Measurements from ENCODE around the gene FAAH.

Gene FAAH

GRCh38 chr1:46406881-46407608, 12.9 kb downstream of the FAAH start:
- Mint-ChIP-seq H3K36me3 (ENCODE audit: low read depth) (no peaks in the 10 kb centered on the region), H3K4me3 (no peak overlapping the region), H3K27ac (no peak overlapping the region), H3K27me3 (no peaks in the 10 kb centered on the region), H3K9me3 (no peaks in the 10 kb centered on the region), H3K4me1 (ENCODE audit: low read depth) (no peaks in the 10 kb centered on the region)
- DNase-seq, result no peak

- H3K4me3 Mint-ChIP-seq, result no peak overlapping the region
- no peak for DNase-seq
- no peak overlapping the region for H3K27ac Mint-ChIP-seq
- no peaks in the 10 kb centered on the region for H3K4me1 Mint-ChIP-seq (ENCODE audit: low read depth)
- H3K36me3 Mint-ChIP-seq (ENCODE audit: low read depth), result no peaks in the 10 kb centered on the region
- H3K9me3 Mint-ChIP-seq, result no peaks in the 10 kb centered on the region
- no peaks in the 10 kb centered on the region for H3K27me3 Mint-ChIP-seq
Observed at GRCh38 chr1:46407636-46408035, 13.5 kb downstream of the FAAH start.

GRCh38 chr1:46408356-46409062, 14.4 kb downstream of the FAAH start:
- H3K27ac Mint-ChIP-seq, result no peak overlapping the region
- H3K36me3 Mint-ChIP-seq (ENCODE audit: low read depth), result no peaks in the 10 kb centered on the region
- H3K4me3 Mint-ChIP-seq, result no peak overlapping the region
- no peaks in the 10 kb centered on the region for H3K4me1 Mint-ChIP-seq (ENCODE audit: low read depth)
- no peaks in the 10 kb centered on the region for H3K27me3 Mint-ChIP-seq
- DNase-seq, result no peak
- no peaks in the 10 kb centered on the region for H3K9me3 Mint-ChIP-seq

GRCh38 chr1:46409063-46409372, 14.9 kb downstream of the FAAH start:
- no peak for DNase-seq
- Mint-ChIP-seq H3K27me3 (no peaks in the 10 kb centered on the region), H3K27ac (no peak overlapping the region), H3K9me3 (no peaks in the 10 kb centered on the region), H3K4me1 (ENCODE audit: low read depth) (no peaks in the 10 kb centered on the region), H3K4me3 (no peak overlapping the region), H3K36me3 (ENCODE audit: low read depth) (no peaks in the 10 kb centered on the region)

- Mint-ChIP-seq H3K4me3 (no peak overlapping the region), H3K9me3 (no peaks in the 10 kb centered on the region), H3K27ac (no peak overlapping the region), H3K36me3 (ENCODE audit: low read depth) (no peaks in the 10 kb centered on the region), H3K4me1 (ENCODE audit: low read depth) (no peaks in the 10 kb centered on the region), H3K27me3 (no peaks in the 10 kb centered on the region)
- no peak for DNase-seq
Observed at GRCh38 chr1:46410156-46411009, 16.3 kb downstream of the FAAH start.

GRCh38 chr1:46411010-46411405, 16.9 kb downstream of the FAAH start:
- Mint-ChIP-seq H3K27me3 (no peaks in the 10 kb centered on the region), H3K9me3 (no peaks in the 10 kb centered on the region), H3K4me1 (ENCODE audit: low read depth) (no peaks in the 10 kb centered on the region), H3K4me3 (no peak overlapping the region), H3K27ac (no peak overlapping the region), H3K36me3 (ENCODE audit: low read depth) (no peaks in the 10 kb centered on the region)
- DNase-seq, result no peak

DNA sequence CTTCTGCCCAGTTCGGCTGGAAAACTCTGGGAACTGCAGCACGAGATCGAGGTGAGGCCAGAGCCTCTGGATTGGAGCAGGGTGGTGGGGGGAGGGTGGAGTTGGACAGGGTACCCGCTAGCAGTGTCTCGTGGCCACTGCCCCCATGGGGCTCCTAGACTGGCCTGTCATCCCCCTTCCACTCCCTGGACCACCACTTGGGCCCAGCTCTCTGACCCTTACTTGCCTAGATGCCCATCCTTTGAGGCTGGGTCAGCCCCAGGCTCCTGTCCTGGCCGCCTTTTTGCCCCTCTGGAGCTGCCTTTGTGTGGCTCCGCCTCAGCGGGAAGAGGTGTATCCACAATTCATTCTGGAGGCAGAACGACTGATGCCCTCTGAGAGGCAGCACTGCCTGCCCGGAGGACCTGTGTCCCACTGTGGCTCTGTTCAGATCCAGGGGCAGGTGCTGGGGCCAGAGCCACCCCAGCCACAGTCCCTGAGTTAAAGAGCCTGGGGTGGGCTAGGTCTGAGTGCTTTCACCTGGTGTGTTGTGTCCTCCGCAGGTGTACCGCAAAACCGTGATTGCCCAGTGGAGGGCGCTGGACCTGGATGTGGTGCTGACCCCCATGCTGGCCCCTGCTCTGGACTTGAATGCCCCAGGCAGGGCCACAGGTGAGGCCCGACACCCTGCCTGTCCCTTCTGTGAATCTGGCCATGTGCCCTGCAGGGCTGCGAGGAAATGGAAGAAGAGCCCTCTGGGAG, 17.7 kb downstream of the FAAH start:
- Mint-ChIP-seq H3K27ac (no peak overlapping the region), H3K4me3 (no peak overlapping the region), H3K9me3 (no peaks in the 10 kb centered on the region), H3K36me3 (ENCODE audit: low read depth) (no peaks in the 10 kb centered on the region), H3K4me1 (ENCODE audit: low read depth) (no peaks in the 10 kb centered on the region), H3K27me3 (no peaks in the 10 kb centered on the region)
- DNase-seq, result no peak

- H3K27me3 Mint-ChIP-seq, result no peaks in the 10 kb centered on the region
- no peak for DNase-seq
- H3K4me1 Mint-ChIP-seq (ENCODE audit: low read depth), result no peaks in the 10 kb centered on the region
- no peaks in the 10 kb centered on the region for H3K36me3 Mint-ChIP-seq (ENCODE audit: low read depth)
- H3K27ac Mint-ChIP-seq, result no peak overlapping the region
- H3K4me3 Mint-ChIP-seq, result no peak overlapping the region
- H3K9me3 Mint-ChIP-seq, result no peaks in the 10 kb centered on the region
Observed at GRCh38 chr1:46412893-46413595, 18.9 kb downstream of the FAAH start.

GRCh38 chr1:46413596-46413985, 19.5 kb downstream of the FAAH start:
- DNase-seq, result peak; percentile 42

DNA sequence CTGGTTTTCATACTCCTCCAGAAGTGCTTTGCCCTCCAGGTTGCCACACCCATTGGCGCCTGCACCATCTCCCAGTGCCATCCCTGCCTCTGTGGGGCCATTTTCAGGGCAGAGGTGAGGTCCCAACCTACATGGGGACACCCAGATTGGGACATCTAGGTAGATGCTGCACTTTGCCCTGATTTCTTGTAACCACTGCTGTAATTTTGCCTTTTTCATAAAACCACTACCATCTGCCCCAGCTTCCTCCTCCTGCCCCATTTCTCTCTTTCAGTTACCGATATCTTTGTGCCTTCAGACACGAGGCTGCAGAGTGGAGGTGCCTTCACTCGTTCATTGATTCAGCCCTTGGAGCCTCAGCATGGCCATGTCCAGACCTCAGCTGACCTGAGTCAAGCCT, 21.4 kb downstream of the FAAH start:
- DNase-seq, result no peak
- Mint-ChIP-seq H3K27ac (no peak overlapping the region), H3K4me1 (ENCODE audit: low read depth) (no peaks in the 10 kb centered on the region), H3K9me3 (no peaks in the 10 kb centered on the region), H3K4me3 (no peak overlapping the region), H3K27me3 (no peaks in the 10 kb centered on the region), H3K36me3 (ENCODE audit: low read depth) (no peaks in the 10 kb centered on the region)

More at GRCh38 chr1:46413596-46413985, 19.5 kb downstream of the FAAH start:
- no peaks in the 10 kb centered on the region for H3K9me3 Mint-ChIP-seq
- no peak overlapping the region for H3K4me3 Mint-ChIP-seq
- no peak overlapping the region for H3K27ac Mint-ChIP-seq
- H3K4me1 Mint-ChIP-seq (ENCODE audit: low read depth), result no peaks in the 10 kb centered on the region
- H3K36me3 Mint-ChIP-seq (ENCODE audit: low read depth), result no peaks in the 10 kb centered on the region
- no peaks in the 10 kb centered on the region for H3K27me3 Mint-ChIP-seq

GRCh38 chr1:46418976-46419375, 24.9 kb downstream of the FAAH start:
- no peak for DNase-seq
- H3K9me3 Mint-ChIP-seq, result no peaks in the 10 kb centered on the region
- no peaks in the 10 kb centered on the region for H3K36me3 Mint-ChIP-seq (ENCODE audit: low read depth)
- H3K27me3 Mint-ChIP-seq, result peaks cover 11% of the 10 kb centered on the region
- H3K4me3 Mint-ChIP-seq, result no peak overlapping the region
- no peak overlapping the region for H3K27ac Mint-ChIP-seq
- H3K4me1 Mint-ChIP-seq (ENCODE audit: low read depth), result no peaks in the 10 kb centered on the region

GRCh38 chr1:46420533-46420915, 26.4 kb downstream of the FAAH start:
- H3K27me3 Mint-ChIP-seq, result peaks cover 16% of the 10 kb centered on the region
- H3K27ac Mint-ChIP-seq, result no peak overlapping the region
- no peak for DNase-seq
- H3K36me3 Mint-ChIP-seq (ENCODE audit: low read depth), result no peaks in the 10 kb centered on the region
- H3K4me3 Mint-ChIP-seq, result no peak overlapping the region
- H3K4me1 Mint-ChIP-seq (ENCODE audit: low read depth), result no peaks in the 10 kb centered on the region
- no peaks in the 10 kb centered on the region for H3K9me3 Mint-ChIP-seq

- no peak overlapping the region for H3K4me3 Mint-ChIP-seq
- no peaks in the 10 kb centered on the region for H3K9me3 Mint-ChIP-seq
- H3K27me3 Mint-ChIP-seq, result peaks cover 22% of the 10 kb centered on the region
- no peaks in the 10 kb centered on the region for H3K36me3 Mint-ChIP-seq (ENCODE audit: low read depth)
- no peak overlapping the region for H3K27ac Mint-ChIP-seq
- DNase-seq, result no peak
- H3K4me1 Mint-ChIP-seq (ENCODE audit: low read depth), result no peaks in the 10 kb centered on the region
Observed at GRCh38 chr1:46421739-46422138, 27.6 kb downstream of the FAAH start.

DNA sequence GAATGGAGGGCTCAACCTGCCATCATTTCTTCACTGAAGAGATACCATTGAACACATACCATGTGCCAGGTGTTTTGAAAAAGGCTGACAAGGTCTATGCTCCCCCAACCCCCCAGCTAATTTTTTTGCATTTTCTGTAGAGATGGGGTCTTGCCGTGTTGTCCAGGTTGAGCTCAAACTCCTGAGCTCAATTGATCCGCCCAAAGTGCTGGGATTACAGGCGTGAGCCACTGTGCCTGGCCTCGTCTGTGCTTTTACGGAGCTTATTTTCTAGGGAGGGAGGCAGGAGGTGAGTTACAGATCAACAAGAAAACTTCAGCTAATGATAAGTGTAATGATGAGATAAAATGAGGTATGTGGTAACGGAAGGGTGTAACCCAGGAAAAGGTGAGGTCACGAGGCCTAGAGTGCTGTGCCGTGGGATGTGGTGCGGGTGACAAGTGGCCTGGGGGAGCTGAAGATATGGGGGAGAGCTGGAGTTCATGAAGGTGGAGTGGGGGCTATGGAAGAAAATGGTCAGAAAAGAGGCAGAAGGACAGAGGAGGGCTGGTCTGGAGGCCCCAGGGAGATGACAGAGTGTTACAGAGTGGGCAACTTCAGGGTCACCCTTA, 28.2 kb downstream of the FAAH start:
- no peaks in the 10 kb centered on the region for H3K4me1 Mint-ChIP-seq (ENCODE audit: low read depth)
- no peak for DNase-seq
- H3K27ac Mint-ChIP-seq, result no peak overlapping the region
- no peaks in the 10 kb centered on the region for H3K36me3 Mint-ChIP-seq (ENCODE audit: low read depth)
- peaks cover 23% of the 10 kb centered on the region for H3K27me3 Mint-ChIP-seq
- H3K4me3 Mint-ChIP-seq, result no peak overlapping the region
- H3K9me3 Mint-ChIP-seq, result no peaks in the 10 kb centered on the region

Data from activated T-cell treated with anti-CD3 and anti-CD28 coated beads, Interleukin-2, amount 50 U/mL, for 24 hours (primary cell).